OCI-LY3 (cell line): Measurements from ENCODE around the gene ZNF333.
"Not testable (repeated sequence)": the region's sequence is repeated elsewhere in the genome, so short reads cannot be mapped to it uniquely, and the experiment has no call there.

Source experiments
- H2AFZ ChIP-seq: fragments of 200-600, 300-600 bp; shearing (Covaris generic); 2 replicates; pipeline ENCODE4 v1.6.0; 2014; ENCODE audit warnings: antibody characterized with exemption, low read depth, low read length
- H3K27ac ChIP-seq: fragments of 200-600, 300-600 bp; sonication (generic); 2 replicates; pipeline ENCODE4 v1.5.1; 2014; ENCODE audit warnings: mild to moderate bottlenecking, low read length, moderate library complexity, mixed read lengths
- H3K27me3 ChIP-seq: fragments of 200-600, 300-600 bp; sonication (generic); 2 replicates; pipeline ENCODE4 v1.6.1; 2014; ENCODE audit warnings: low read depth, low read length, mixed read lengths
- H3K36me3 ChIP-seq: fragments of 200-600, 300-600 bp; sonication (generic); replicated peaks from 2 replicates; pipeline ENCODE3; 2014; ENCODE audit warnings: low read depth, low read length, mixed read lengths
- H3K4me1 ChIP-seq: fragments of 300-600, 200-600 bp; sonication (generic); 2 replicates; pipeline ENCODE4 v1.6.1; 2014; ENCODE audit warnings: low read length, mixed read lengths
- H3K4me2 ChIP-seq: fragments of 200-600, 300-600 bp; sonication (generic); 2 replicates; pipeline ENCODE4 v1.6.1; 2014; ENCODE audit warnings: low read length, mixed read lengths
- H3K4me3 ChIP-seq: fragments of 300-600, 200-600 bp; sonication (generic); 2 replicates; pipeline ENCODE4 v1.5.1; 2014; ENCODE audit warnings: antibody characterized with exemption, mild to moderate bottlenecking, low read length, moderate library complexity
- H3K79me2 ChIP-seq: fragments of 300-600, 200-600 bp; shearing (Covaris generic); 2 replicates; pipeline ENCODE4 v1.6.1; 2014; ENCODE audit warnings: mild to moderate bottlenecking, low read length, mixed read lengths
- H3K9ac ChIP-seq: fragments of 300-600, 200-600 bp; shearing (Covaris generic); 2 replicates; pipeline ENCODE4 v1.6.0; 2014; ENCODE audit warnings: mild to moderate bottlenecking, low read length, moderate library complexity
- H3K9me3 ChIP-seq: fragments of 200-600, 300-600 bp; shearing (Covaris generic); 2 replicates; pipeline ENCODE4 v1.6.1; 2014; ENCODE audit warnings: low read length, mixed read lengths; ENCODE audit not compliant: insufficient read depth
- H4K20me1 ChIP-seq: fragments of 200-600, 300-600 bp; sonication (generic); 2 replicates; pipeline ENCODE4 v1.6.1; 2016; ENCODE audit warnings: low read length, mixed read lengths; ENCODE audit not compliant: insufficient read depth
- EZH2phosphoT487 ChIP-seq: fragments of 200-600 bp; shearing (Covaris generic); IDR thresholded peaks from 2 replicates; pipeline ENCODE4 v1.6.1; 2018; ENCODE audit warnings: antibody characterized with exemption, mixed run types, low read depth
- TF ChIP-seq, protein P1 (sequence below): fragments of 200-600, 300-600 bp; sonication (generic); IDR thresholded peaks from 2 replicates; pipeline ENCODE4 v1.5.1; 2014; ENCODE audit warnings: antibody characterized with exemption, low read length, low read depth

ZNF333 gene

DNA sequence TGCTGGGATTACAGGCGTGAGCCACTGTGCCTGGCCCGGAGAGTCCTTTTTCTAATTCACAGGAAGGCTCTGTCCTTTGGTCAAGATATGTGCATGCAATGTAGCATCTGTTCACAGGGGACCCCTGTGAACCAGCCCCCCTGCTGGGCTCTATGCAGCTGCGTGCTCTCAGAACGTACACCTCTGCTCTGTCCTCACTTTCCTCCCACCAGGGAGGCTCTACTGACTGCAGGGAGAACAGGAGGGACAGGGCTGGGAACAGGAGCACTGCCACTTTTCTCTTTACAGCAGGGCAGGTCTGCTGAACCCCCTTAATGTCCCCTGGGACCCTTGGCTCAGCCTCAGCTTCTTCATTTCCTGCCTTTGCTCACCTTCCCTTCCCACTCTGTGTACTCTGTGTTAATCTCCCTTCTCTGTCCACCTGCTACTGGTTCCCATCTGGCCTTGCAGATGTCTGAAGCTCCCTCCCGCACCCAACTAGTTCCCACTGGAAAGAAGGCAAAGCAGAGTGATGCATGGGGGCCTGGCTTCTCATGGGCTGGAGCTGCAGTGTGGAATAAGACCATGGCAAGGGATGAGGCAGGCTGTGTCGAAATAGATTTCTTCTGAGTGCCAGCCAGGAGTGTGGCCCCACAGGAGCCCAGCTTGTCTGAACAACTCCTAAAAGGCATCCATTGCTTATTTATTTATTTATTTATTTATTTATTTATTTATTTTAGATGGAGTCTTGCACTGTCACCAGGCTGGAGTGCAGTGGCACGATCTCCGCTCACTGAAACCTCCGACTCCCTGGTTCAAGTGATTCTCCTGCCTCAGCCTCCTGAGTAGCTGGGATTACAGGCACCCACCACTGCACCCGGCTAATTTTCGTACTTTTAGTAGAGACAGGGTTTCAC is 81.3 kb downstream of the ZNF333 start:
- Histone ChIP-seq H3K4me3 (no peak overlapping the region), H3K4me1 (no peaks in the 10 kb centered on the region), H3K4me2 (no peak overlapping the region), H4K20me1 (no peaks in the 10 kb centered on the region), H2AFZ (no peak overlapping the region), H3K36me3 (no peaks in the 10 kb centered on the region), H3K79me2 (no peaks in the 10 kb centered on the region), H3K27me3 (no peaks in the 10 kb centered on the region; the same call in 1 of the 2 replicates), H3K9me3 (no peaks in the 10 kb centered on the region), H3K9ac (no peak overlapping the region), H3K27ac (no peak overlapping the region)
- TF ChIP-seq, protein P1, sequence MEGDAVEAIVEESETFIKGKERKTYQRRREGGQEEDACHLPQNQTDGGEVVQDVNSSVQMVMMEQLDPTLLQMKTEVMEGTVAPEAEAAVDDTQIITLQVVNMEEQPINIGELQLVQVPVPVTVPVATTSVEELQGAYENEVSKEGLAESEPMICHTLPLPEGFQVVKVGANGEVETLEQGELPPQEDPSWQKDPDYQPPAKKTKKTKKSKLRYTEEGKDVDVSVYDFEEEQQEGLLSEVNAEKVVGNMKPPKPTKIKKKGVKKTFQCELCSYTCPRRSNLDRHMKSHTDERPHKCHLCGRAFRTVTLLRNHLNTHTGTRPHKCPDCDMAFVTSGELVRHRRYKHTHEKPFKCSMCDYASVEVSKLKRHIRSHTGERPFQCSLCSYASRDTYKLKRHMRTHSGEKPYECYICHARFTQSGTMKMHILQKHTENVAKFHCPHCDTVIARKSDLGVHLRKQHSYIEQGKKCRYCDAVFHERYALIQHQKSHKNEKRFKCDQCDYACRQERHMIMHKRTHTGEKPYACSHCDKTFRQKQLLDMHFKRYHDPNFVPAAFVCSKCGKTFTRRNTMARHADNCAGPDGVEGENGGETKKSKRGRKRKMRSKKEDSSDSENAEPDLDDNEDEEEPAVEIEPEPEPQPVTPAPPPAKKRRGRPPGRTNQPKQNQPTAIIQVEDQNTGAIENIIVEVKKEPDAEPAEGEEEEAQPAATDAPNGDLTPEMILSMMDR: no peak
- no peak for TF ChIP-seq EZH2phosphoT487

DNA sequence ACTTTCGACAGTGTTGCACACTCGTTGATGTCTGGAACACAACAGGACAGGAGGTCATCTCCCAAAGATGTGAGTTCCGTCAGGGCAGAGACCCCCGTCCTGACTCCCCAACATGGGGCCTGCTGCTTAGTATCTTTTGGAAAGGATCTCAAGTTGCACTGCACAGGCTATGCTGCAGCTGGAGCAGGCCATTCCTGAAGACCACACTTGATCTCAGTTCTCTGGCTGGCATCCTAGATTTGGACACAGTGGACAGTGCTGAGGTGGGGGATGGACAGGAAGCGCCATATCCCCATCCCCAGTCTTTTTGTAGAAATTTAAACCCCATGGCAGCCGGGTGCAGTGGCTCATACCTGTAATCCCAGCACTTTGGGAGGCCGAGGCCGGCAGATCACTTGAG is 82.6 kb downstream of the ZNF333 start:
- Histone ChIP-seq H3K36me3 (no peaks in the 10 kb centered on the region), H3K79me2 (no peaks in the 10 kb centered on the region), H3K27ac (no peak overlapping the region), H3K27me3 (no peaks in the 10 kb centered on the region; the same call in 1 of the 2 replicates), H2AFZ (no peak overlapping the region), H4K20me1 (no peaks in the 10 kb centered on the region), H3K4me1 (no peaks in the 10 kb centered on the region), H3K4me2 (no peak overlapping the region), H3K4me3 (no peak overlapping the region), H3K9me3 (no peaks in the 10 kb centered on the region), H3K9ac (no peak overlapping the region)
- TF ChIP-seq EZH2phosphoT487: no peak
- TF ChIP-seq, protein P1: no peak

DNA sequence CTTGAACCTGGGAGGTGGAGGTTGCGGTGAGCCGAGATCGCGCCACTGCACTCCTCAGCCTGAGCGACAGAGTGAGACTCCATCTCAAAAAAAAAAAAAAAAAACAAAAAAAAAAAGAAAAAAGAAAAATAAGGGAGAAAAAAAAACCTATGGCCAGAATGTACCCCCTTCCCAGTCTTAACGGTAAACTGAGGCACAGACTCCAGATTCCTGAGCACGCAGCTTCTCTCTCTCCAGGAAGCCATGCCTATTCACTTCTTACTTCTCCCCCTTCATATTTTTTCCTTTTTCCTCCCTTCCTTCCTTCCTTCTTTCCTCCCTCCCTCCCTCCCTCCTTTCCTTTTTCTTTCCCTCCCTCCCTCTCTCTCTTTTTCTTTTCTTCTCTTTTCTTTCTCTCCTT is 83.1 kb downstream of the ZNF333 start:
- Histone ChIP-seq H2AFZ (no peak overlapping the region), H3K9me3 (no peaks in the 10 kb centered on the region), H3K79me2 (no peaks in the 10 kb centered on the region), H3K36me3 (no peaks in the 10 kb centered on the region), H3K27me3 (no peaks in the 10 kb centered on the region; the same call in 1 of the 2 replicates), H3K4me1 (no peaks in the 10 kb centered on the region), H3K27ac (no peak overlapping the region), H3K4me3 (no peak overlapping the region), H4K20me1 (no peaks in the 10 kb centered on the region), H3K9ac (no peak overlapping the region), H3K4me2 (no peak overlapping the region)
- TF ChIP-seq EZH2phosphoT487: no peak
- TF ChIP-seq, protein P1: no peak

DNA sequence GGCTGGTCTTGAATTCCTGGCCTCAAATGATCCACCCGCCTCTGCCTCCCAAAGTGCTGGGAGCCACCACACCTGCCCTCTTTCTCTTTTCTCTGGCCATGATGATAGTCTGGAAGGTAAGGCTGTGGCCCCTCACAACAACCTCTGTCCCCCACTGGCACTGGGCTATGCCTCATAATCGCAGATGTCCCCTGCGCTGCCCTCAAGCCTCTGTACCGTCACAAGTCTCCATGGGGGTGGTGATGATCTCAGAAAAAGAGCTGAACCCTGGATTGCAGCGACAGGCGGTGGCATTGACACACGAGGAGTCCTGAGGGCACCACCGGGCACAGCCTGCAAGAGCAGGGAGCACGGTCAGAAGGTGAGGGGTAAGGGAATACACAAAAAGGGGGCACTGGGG is 83.9 kb downstream of the ZNF333 start:
- H3K79me2 ChIP-seq, H2AFZ ChIP-seq, H3K4me1 ChIP-seq, H3K27ac ChIP-seq, H3K27me3 ChIP-seq, H3K36me3 ChIP-seq, H3K4me2 ChIP-seq, H3K4me3 ChIP-seq, H3K9me3 ChIP-seq, H3K9ac ChIP-seq, H4K20me1 ChIP-seq: not testable (repeated sequence)
